Fibroblast of skin of right biceps (primary cell): ENCODE data around the gene TRUB1.
"Not testable (repeated sequence)": the region's sequence is repeated elsewhere in the genome, so short reads cannot be mapped to it uniquely, and the experiment has no call there.

Experiments
- DNase-seq: peaks from one replicate; pipeline ENCODE4 v3.0.0-alpha.2; 2013

Gene TRUB1

GRCh38 chr10:114937962-114938855 is at the start of gene TRUB1:
Gene TRUB1 (plus strand): TSS chr10:114938195. CDS start chr10:114938254, 59 bp downstream.
- peak; percentile 94 for DNase-seq

DNA sequence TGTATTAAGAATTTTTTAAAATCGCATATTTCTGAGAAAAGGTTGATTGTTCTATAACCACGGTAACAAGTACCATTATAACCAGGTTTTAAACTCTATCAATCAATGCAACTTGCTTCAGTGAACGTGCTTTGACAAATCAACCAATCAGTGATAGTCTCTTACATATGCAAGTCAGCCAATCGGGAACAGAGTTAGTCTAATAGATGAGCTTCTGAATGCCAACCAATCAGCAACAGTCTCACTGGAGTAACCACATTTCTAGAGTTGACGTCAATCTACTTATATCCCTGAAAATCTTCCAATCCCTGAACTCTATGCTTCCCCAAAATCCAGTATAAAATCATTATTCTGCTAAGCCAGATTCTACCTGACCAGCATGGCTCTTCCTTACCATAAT is 44.7 kb upstream of the TRUB1 start:
- DNase-seq = no peak

GRCh38 chr10:114894911-114895310 is 43.1 kb upstream of the TRUB1 start:
- DNase-seq = no peak

DNA sequence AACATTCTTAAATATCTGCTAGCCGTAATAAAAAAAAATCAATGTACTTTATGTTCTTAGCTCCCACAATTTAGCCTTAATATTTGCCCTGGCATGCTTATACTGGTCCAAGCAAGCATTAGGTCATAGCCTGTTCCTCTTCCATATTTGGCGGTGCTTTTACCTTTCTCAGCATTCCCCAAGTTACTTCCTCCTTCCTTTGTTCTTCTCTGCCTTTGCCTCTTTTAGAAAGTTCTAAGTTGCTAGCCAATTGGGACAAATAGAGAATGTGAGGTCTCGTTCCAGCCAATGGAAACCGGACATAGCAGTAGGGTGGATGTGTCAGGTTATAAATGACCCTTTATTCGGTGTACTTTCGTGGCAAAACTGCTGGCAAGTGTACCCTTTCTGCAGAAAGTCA is 41.0 kb upstream of the TRUB1 start:
- DNase-seq = not testable (repeated sequence)

GRCh38 chr10:114897593-114897992 is 40.4 kb upstream of the TRUB1 start:
- DNase-seq = no peak

- DNase-seq = no peak
Measured at GRCh38 chr10:114899982-114900381, 38.0 kb upstream of the TRUB1 start.

DNA sequence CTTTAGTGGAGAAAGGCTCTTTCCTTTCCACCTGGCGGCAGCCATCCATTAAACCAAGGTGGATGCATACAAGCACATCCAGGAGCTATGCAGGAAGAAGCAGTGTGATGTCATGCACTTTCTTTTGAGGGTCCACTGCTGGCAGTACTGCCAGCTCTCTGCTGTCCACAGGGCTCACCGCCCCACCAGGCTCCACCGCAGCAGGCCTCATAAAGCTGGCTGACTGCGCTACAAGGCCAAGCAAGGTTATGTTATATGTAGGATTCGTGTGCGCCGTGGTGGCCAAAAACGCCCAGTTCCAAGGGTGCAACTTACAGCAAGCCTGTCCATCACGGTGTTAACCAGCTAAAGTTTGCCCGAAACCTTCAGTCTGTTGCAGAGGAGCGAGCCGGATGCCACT is 37.3 kb upstream of the TRUB1 start:
- no peak for DNase-seq

DNA sequence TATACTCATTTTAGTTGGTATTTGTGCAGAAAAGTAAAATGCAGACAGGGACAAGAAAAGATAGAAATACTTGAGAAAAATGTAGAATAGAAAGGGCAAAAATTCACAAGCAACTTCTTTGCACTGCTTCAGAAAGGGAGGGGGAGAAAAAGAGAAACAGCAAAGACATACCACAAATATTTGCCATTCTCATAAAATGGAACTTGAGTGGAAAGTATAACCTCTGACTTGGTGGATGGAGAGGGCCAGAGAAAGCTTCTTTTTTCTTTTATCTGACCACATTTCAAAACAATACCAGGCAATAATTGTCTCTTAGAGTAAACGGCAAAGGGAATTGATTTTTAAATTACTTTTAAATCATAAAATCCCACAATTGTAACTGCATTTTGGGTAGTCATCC is 35.8 kb upstream of the TRUB1 start:
- DNase-seq = no peak

DNA sequence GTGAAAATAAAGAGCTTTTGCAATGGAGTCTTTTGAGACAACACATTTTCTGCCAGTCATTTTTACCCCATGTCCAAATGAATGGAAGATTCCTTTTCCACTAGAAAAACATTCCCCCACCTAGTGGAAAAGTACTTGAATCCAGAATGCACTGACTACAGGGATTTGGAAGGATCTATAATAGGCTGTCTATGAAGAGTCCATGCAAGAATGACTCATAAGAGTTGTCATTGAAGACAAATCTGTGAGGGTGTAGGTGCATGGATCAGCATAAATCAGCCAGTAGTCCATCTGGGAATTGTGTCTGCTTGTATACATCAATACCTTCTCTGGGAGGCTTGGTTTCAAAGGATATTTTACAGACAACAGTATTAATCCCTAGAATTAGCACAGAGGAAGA is 32.5 kb upstream of the TRUB1 start:
- DNase-seq = peak; percentile 66

- no peak for DNase-seq
Measured at GRCh38 chr10:114906981-114907380, 31.0 kb upstream of the TRUB1 start.

DNA sequence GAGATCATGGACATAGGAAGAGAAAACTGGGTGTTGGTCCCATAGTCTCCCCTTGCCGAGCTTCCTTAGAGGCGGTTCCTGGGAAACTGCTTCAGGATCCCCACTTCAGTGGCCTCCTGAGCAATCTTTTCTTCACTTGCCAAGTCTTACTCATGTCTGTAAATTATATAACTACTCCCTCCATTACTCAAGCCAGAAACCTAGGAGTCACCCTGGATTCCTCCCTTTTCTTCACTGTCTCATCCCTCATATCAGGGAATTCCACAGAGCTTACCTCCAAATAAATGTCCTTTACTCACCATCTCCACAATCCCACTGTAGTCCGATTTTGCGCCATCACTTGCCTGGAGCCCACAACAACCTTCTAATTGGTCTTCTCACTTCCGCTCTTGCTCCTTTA is 29.1 kb upstream of the TRUB1 start:
- DNase-seq = peak; percentile 9

- DNase-seq = no peak
Measured at GRCh38 chr10:114911052-114911711, 26.8 kb upstream of the TRUB1 start.

DNA sequence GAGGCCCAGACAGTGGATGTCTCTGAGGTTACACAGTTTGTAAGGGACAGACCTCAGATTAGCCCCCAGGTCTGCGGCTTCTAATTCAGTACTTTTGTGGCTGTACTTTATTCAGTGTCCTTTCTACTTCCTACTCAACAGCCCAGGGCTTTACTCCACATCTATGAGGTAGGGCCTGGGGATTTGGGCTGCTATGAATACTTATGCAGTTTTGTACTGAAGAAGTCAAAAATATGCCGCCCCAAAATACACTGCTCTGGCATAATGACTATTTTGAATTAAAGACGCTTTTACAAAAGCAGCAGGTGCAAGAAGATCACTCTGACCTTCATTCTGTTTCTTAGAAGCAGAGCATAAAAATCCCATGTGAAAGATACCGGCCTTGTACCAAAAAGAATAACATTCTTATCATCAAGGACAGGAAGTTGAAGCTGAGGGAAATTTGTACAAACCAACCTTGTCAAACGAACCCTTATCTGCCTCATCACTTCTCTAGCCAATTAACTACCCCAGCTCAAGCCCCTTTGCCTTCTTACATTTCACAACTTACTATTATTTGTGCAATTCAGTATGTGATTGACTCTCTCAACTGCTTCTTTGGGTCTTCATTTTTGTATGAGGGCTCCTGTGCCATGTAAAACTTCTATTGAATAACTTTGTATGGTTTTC is 26.1 kb upstream of the TRUB1 start:
- DNase-seq = no peak

DNA sequence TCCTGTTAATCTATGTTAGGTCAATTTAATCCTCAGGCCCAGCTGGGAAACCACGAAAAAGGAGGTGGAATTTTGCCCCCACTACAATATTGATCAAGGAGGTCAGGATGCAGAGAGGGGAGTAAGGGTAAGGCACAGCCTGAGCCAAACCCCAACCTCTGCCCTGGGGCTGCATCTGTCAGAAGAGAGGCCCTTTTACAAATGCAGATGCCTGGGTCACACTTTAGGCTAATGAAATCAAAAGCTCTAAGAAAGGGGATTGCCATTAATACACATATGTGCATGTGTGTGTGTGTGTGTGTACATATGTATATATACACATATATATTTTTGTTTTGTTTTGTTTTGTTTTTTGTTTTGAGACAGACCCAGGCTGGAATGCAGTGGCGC is 25.5 kb upstream of the TRUB1 start:
- no peak for DNase-seq

DNA sequence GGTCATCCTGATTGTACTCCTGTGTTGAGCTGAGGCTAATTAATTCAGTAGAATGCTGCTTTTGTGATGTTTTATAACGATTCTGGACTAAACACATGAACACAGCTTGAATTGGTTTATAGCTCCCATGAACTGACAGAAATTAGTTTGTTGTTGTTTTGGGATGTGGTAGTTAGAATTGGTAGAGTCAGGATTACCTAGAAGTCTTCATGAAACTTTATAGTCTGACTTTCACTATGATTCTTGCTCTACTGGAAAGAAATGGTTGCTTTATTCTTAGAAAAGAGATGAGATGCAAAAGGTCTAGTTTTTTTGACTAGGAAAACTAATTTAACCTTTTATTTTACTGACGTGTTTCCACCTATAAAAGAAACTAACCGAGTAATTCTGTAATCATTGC is 23.4 kb upstream of the TRUB1 start:
- no peak for DNase-seq

DNA sequence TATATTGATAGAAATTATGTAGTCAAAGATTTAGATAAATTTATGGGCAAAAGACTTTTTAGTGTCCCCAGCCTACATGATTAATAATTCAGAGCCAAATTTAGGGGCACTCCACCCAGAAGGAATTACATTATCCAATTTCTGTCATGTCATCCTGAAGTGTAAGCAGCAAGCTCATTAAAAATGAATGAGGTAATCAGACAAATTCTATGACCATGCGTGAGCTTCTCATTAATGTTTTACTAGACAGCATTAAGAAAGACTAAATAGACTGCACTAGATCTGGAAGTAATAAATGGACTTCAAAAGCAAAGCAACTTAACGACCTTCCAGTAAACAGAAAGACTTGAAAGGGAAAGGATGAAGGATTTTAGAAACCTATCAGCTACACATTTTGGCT is 22.7 kb upstream of the TRUB1 start:
- DNase-seq = no peak

GRCh38 chr10:114916653-114917052 is 21.3 kb upstream of the TRUB1 start:
- DNase-seq = no peak

- no peak for DNase-seq
Measured at GRCh38 chr10:114917459-114917858, 20.5 kb upstream of the TRUB1 start.

DNA sequence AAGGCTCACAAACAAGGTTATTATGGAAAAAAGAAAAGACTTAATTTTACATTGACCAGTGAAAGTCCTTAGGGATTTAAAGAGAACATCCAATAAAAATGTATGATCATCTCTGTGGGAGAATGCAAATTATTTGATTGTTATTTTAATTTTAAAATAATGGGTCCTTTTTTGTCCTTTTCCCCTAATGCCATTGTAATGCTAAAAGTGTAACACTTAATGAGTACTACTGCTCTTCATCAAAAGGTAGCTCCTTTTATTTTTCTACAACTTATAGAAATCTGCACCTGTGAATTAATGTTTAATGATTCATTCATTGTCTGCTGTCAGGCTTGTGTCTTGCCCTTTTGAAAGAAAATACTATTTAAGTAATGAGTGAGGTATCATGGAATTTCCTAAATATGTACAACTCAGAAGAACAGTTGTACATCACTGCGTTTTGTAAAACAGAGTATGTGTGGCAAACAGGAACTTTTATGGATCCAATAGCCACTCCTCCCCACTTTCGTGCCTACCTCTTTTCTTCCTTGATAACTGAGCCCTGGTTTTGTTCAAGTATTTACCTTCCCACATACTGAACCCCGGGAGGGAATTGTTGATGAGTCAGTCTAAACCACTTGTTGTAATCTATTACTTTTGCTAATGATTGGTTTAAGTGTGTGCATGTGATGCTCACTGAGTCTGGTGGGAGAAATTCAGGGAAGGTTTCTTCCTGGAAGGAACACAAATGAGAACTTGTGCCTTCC is 19.9 kb upstream of the TRUB1 start:
- DNase-seq = peak; percentile 40

GRCh38 chr10:114920459-114920858 is 17.5 kb upstream of the TRUB1 start:
- peak; percentile 22 for DNase-seq

DNA sequence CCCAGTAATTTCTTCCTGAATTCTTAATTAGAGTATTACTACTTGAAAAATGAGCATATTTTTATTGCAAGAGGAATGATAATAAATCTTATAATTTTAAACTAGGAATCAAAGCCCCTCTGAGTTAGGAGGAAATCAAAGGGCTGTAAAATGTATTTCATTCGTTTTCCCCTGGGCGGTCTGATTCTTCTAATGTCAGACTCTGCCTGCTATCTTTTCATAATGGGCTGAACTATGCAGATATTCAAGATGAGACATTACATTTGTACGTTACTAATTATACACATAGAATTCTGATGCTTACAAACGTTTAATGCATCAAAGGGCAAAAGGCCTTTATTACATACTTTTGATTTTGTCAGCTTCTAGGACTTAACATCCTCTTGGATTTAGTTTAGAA is 16.0 kb upstream of the TRUB1 start:
- DNase-seq = peak; percentile 32

DNA sequence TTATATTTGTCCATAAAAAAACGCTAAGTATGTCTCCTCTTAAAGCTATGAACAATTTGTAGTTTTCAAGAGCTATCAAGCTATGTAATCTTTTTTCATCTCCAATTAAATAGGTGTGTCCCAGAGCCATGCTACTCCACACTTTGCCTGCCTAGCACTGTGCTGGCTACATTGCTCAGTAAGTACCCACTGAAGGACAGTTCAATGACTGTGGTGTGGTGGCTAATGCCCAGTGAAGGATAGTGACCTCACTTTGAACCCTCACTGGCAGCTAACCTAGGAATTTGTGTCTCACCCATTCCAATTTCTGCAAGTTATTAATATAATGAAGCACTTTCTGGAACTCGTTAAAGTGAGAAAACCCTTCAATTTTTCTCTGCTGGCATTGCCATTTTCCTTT is 14.4 kb upstream of the TRUB1 start:
- DNase-seq = no peak
